ENCODE measurements around the gene SIT1.
A peak's percentile ranks its signal among the peaks of the same experiment; 100 is the strongest.

SIT1 gene

GRCh38 chr9:35618854-35619799, 31.6 kb downstream of the SIT1 start:
- Histone ChIP-seq H3K9ac (ENCODE audit: low read length) (peak overlapping the region; percentile 93), H4K20me1 (ENCODE audit: insufficient read depth, low read length) (no peaks in the 10 kb centered on the region), H3K27ac (ENCODE audit: low read depth, low read length, poor library complexity, severe bottlenecking) (peak overlapping the region; percentile 100), H3F3A (ENCODE audit: insufficient read depth, low read length) (peaks cover 15% of the 10 kb centered on the region), H3K9me3 (ENCODE audit: low read length) (no peaks in the 10 kb centered on the region), H3K9me2 (ENCODE audit: low read depth, low read length) (no peaks in the 10 kb centered on the region), H3K4me2 (ENCODE audit: low read length) (peak overlapping the region; percentile 95), H3K4me1 (ENCODE audit: insufficient read depth, low read length, severe bottlenecking) (peaks cover 73% of the 10 kb centered on the region), H3K27me3 (ENCODE audit: insufficient read depth, low read length) (no peaks in the 10 kb centered on the region), H2AFZ (ENCODE audit: low read length) (no peak overlapping the region), H3K79me2 (ENCODE audit: insufficient read depth, low read length) (no peaks in the 10 kb centered on the region), H3K4me3 (ENCODE audit: low read depth, low read length, poor library complexity, severe bottlenecking) (peak overlapping the region; percentile 74), H3K36me3 (ENCODE audit: insufficient read depth, low read length) (peaks cover 21% of the 10 kb centered on the region; the same call in 1 of the 2 replicates)
- TF ChIP-seq, protein P1, sequence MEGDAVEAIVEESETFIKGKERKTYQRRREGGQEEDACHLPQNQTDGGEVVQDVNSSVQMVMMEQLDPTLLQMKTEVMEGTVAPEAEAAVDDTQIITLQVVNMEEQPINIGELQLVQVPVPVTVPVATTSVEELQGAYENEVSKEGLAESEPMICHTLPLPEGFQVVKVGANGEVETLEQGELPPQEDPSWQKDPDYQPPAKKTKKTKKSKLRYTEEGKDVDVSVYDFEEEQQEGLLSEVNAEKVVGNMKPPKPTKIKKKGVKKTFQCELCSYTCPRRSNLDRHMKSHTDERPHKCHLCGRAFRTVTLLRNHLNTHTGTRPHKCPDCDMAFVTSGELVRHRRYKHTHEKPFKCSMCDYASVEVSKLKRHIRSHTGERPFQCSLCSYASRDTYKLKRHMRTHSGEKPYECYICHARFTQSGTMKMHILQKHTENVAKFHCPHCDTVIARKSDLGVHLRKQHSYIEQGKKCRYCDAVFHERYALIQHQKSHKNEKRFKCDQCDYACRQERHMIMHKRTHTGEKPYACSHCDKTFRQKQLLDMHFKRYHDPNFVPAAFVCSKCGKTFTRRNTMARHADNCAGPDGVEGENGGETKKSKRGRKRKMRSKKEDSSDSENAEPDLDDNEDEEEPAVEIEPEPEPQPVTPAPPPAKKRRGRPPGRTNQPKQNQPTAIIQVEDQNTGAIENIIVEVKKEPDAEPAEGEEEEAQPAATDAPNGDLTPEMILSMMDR (IDR thresholded peaks at IDR 0.05; ENCODE audit: low read length): no peak
- no peak for TF ChIP-seq EZH2 (IDR thresholded peaks at IDR 0.05; ENCODE audit: borderline replicate concordance, low read length)

DNA sequence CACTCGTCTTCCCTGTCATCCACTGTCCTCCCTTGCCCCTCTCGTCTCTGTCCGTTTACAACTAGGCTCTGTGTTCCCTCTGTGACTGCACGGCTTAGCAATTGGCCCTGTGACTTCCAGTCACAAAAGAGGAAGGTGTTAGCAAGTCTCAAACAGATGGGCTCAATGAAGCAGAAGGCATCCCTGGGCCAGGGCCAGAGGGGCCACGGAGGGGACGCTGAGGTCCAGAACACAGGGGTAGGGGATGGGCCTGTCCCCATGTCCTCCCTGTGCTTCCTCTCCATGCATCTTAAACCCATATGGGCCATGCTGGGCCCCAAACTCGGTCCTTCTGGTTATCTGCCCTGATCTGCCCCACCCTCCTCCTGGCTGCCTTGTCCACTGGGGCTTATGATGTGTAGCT, 32.4 kb downstream of the SIT1 start, which contains the start of gene CD72:
TSS of gene CD72 (minus strand) at position 89 of the 403 bp plus-strand sequence. CDS start 110 bp downstream, outside the sequence.
- H3K27me3 ChIP-seq (ENCODE audit: insufficient read depth, low read length): no peaks in the 10 kb centered on the region
- H2AFZ ChIP-seq (ENCODE audit: low read length): no peak within 1 kb of the TSS
- no peak for TF ChIP-seq EZH2 (IDR thresholded peaks at IDR 0.05; ENCODE audit: borderline replicate concordance, low read length)
- TF ChIP-seq, protein P1 (IDR thresholded peaks at IDR 0.05; ENCODE audit: low read length): no peak
- H3K9me3 ChIP-seq (ENCODE audit: low read length): no peaks in the 10 kb centered on the region
- peak within 1 kb of the TSS; percentile 100 for H3K27ac ChIP-seq (ENCODE audit: low read depth, low read length, poor library complexity, severe bottlenecking)
- H3K4me1 ChIP-seq (ENCODE audit: insufficient read depth, low read length, severe bottlenecking): peaks cover 73% of the 10 kb centered on the region
- H3K9me2 ChIP-seq (ENCODE audit: low read depth, low read length): no peaks in the 10 kb centered on the region
- peak within 1 kb of the TSS; percentile 93 for H3K9ac ChIP-seq (ENCODE audit: low read length)
- H3K79me2 ChIP-seq (ENCODE audit: insufficient read depth, low read length): no peaks in the 10 kb centered on the region
- peaks cover 15% of the 10 kb centered on the region for H3F3A ChIP-seq (ENCODE audit: insufficient read depth, low read length)
- H3K4me3 ChIP-seq (ENCODE audit: low read depth, low read length, poor library complexity, severe bottlenecking): peak within 1 kb of the TSS; percentile 74
- peaks cover 29% of the 10 kb centered on the region; the same call in 1 of the 2 replicates for H3K36me3 ChIP-seq (ENCODE audit: insufficient read depth, low read length)
- H4K20me1 ChIP-seq (ENCODE audit: insufficient read depth, low read length): no peaks in the 10 kb centered on the region
- H3K4me2 ChIP-seq (ENCODE audit: low read length): peak within 1 kb of the TSS; percentile 95

GRCh38 chr9:35617548-35617947, 33.2 kb downstream of the SIT1 start:
- Histone ChIP-seq H3K79me2 (ENCODE audit: insufficient read depth, low read length) (no peaks in the 10 kb centered on the region), H3K9ac (ENCODE audit: low read length) (peak overlapping the region; percentile 93), H2AFZ (ENCODE audit: low read length) (no peak overlapping the region), H3K4me3 (ENCODE audit: low read depth, low read length, poor library complexity, severe bottlenecking) (peak overlapping the region; percentile 74), H3K36me3 (ENCODE audit: insufficient read depth, low read length) (peaks cover 34% of the 10 kb centered on the region; the same call in 1 of the 2 replicates), H4K20me1 (ENCODE audit: insufficient read depth, low read length) (no peaks in the 10 kb centered on the region), H3K9me2 (ENCODE audit: low read depth, low read length) (no peaks in the 10 kb centered on the region), H3K4me2 (ENCODE audit: low read length) (peak overlapping the region; percentile 95), H3K27ac (ENCODE audit: low read depth, low read length, poor library complexity, severe bottlenecking) (peak overlapping the region; percentile 100), H3K9me3 (ENCODE audit: low read length) (no peaks in the 10 kb centered on the region), H3K27me3 (ENCODE audit: insufficient read depth, low read length) (no peaks in the 10 kb centered on the region), H3K4me1 (ENCODE audit: insufficient read depth, low read length, severe bottlenecking) (peaks cover 73% of the 10 kb centered on the region), H3F3A (ENCODE audit: insufficient read depth, low read length) (peaks cover 15% of the 10 kb centered on the region)
- no peak for TF ChIP-seq EZH2 (IDR thresholded peaks at IDR 0.05; ENCODE audit: borderline replicate concordance, low read length)
- TF ChIP-seq, protein P1 (IDR thresholded peaks at IDR 0.05; ENCODE audit: low read length): 0 out of 2 replicates have a peak, but pooled peaks have one; percentile 11
